ENCODE results near the gene CNTNAP1. TPM values are rescaled to one million over a fixed set of nuclear protein-coding genes. Genes with fewer than 3 reads are reported as not detected.

Gene CNTNAP1
- total RNA-seq, 1 donor from 2014 or later: 2.3 TPM

DNA sequence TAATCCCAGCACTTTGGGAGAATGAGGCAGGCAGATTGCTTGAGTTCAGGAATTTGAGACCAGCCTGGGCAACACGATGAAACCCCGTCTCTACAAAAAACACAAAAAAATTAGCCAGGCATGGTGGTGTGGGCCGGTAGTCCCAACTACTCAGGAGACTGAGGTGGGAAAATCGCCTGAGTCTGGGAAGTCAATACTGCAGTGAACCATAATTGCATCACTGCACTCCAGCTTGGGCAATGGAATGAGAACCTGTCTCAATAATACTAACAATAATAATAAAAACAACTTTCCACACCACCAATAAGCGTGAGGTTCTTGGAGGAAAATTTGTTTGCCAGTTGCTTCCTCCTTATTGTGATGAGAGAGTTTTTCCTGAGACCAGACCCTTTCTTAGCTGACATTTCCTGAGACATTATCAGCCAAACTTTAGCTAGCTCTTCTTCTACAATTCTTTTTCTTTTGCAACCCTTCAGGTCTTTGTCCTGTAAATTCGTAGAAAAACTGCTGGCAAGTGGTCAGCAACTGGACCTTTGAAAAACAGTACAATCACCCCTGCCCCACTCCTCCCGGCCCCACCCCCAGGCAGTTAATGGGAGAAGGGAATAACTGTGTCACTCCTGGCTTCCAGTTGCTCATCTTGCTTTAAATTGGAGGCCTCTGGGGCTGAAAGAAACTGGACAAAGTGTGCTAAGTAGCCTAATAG lies 66.0 kb downstream of the CNTNAP1 start:
- peaks cover 8% of the 10 kb centered on the region for H3K27me3 Mint-ChIP-seq
- no peak for DNase-seq (ENCODE audit: low spot score, unreplicated experiment)

DNA sequence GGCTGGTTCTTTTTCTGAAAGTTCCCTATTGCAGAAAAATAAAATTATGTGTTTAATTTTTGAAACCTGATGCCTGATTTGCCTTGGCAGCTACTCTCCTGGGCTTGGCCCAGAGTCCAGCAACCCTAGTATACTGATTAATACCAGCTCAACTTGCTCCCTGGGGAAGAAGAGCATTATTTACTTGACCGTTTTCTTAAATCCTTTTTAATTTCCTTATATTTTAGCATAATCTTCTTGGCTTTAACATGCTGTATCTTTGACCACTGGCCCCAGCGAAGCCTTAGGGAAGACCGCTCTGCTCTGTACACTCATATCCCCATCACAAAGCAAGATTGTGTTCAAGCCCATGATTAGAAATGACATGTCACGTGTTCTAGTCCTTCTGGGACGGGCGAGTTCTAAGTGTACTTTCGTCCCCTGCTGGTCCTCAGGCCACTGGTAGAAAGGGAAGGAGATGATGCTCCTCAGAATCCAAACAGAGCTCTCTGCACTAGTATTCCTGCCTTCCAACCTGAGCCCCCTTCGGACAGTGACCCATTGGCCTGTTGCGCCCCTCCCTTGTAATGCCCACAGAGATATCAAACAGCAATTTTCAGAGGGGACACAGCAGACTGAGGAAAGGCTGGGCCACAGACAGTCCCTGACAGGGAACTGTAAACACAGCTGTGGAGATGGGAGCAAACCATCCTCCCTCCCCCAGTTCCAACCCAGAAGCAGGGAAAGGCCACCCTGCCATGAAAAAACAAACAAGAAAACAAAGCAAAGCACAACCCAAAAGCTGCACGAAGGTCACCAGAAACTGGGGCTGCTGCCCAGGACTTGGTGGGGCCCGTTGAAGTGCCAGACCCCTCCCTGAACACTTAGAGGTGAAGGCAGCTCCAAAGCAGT lies 66.8 kb downstream of the CNTNAP1 start:
- Mint-ChIP-seq H3K4me3 (ENCODE audit: low read depth) (no peak overlapping the region), H3K9me3 (ENCODE audit: low read depth) (peaks cover 5% of the 10 kb centered on the region), H3K27me3 (peaks cover 12% of the 10 kb centered on the region), H3K27ac (no peak overlapping the region), H3K36me3 (ENCODE audit: insufficient read depth) (no peaks in the 10 kb centered on the region), H3K4me1 (ENCODE audit: low read depth) (peaks cover 7% of the 10 kb centered on the region)
- DNase-seq (ENCODE audit: low spot score, unreplicated experiment): no peak
- TF ChIP-seq, protein P1, sequence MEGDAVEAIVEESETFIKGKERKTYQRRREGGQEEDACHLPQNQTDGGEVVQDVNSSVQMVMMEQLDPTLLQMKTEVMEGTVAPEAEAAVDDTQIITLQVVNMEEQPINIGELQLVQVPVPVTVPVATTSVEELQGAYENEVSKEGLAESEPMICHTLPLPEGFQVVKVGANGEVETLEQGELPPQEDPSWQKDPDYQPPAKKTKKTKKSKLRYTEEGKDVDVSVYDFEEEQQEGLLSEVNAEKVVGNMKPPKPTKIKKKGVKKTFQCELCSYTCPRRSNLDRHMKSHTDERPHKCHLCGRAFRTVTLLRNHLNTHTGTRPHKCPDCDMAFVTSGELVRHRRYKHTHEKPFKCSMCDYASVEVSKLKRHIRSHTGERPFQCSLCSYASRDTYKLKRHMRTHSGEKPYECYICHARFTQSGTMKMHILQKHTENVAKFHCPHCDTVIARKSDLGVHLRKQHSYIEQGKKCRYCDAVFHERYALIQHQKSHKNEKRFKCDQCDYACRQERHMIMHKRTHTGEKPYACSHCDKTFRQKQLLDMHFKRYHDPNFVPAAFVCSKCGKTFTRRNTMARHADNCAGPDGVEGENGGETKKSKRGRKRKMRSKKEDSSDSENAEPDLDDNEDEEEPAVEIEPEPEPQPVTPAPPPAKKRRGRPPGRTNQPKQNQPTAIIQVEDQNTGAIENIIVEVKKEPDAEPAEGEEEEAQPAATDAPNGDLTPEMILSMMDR (IDR thresholded peaks at IDR 0.05; ENCODE audit: unreplicated experiment): no peak

More for the DNA sequence above, 66.0 kb downstream of the CNTNAP1 start:
- TF ChIP-seq, protein P1 (IDR thresholded peaks at IDR 0.05; ENCODE audit: unreplicated experiment): no peak
- H3K4me1 Mint-ChIP-seq (ENCODE audit: low read depth): peaks cover 14% of the 10 kb centered on the region
- no peak overlapping the region for H3K4me3 Mint-ChIP-seq (ENCODE audit: low read depth)
- H3K36me3 Mint-ChIP-seq (ENCODE audit: insufficient read depth): no peaks in the 10 kb centered on the region
- no peak overlapping the region for H3K27ac Mint-ChIP-seq
- H3K9me3 Mint-ChIP-seq (ENCODE audit: low read depth): peaks cover 5% of the 10 kb centered on the region

Small RNAs within 50 kb of the gene (microRNA-seq; reads per million reads assigned to microRNA genes)
- gene MIR6780A (ENCODE audit: borderline number of aligned reads, unreplicated experiment): not detected

Other genes with a start within 250 kb of the CNTNAP1 start
- 86.3 and 90.5 TPM in 2 replicates for gene ATP6V0A1, start 223.7 kb upstream of the CNTNAP1 start, total RNA-seq
- gene NAGLU, start 146.3 kb upstream of the CNTNAP1 start, total RNA-seq: 19.0 and 22.9 TPM in 2 replicates
- gene HSD17B1, start 129.6 kb upstream of the CNTNAP1 start, total RNA-seq: 1.4 and 2.4 TPM in 2 replicates
- gene COASY, start 120.4 kb upstream of the CNTNAP1 start, total RNA-seq: 60.0 and 66.9 TPM in 2 replicates
- gene MLX, start 115.4 kb upstream of the CNTNAP1 start, total RNA-seq: 26.8 and 33.7 TPM in 2 replicates
- gene PSMC3IP, start 104.8 kb upstream of the CNTNAP1 start, total RNA-seq: 18.1 and 19.6 TPM in 2 replicates
- gene RETREG3, start 73.2 kb upstream of the CNTNAP1 start, total RNA-seq: 66.2 and 80.5 TPM in 2 replicates
- gene TUBG1, start 72.8 kb upstream of the CNTNAP1 start, total RNA-seq: 53.8 and 53.9 TPM in 2 replicates
- 26.9 and 31.3 TPM in 2 replicates for gene TUBG2, start 23.2 kb upstream of the CNTNAP1 start, total RNA-seq
- 14.1 and 16.2 TPM in 2 replicates for gene PLEKHH3, start 5.5 kb upstream of the CNTNAP1 start, total RNA-seq
- 0.49 and 1.1 TPM in 2 replicates for gene CCR10, start 688 bp upstream of the CNTNAP1 start, total RNA-seq
- gene EZH1, start 62.5 kb downstream of the CNTNAP1 start, total RNA-seq: 31.4 and 31.9 TPM in 2 replicates
- 4.3 and 4.4 TPM in 2 replicates for gene RAMP2, start 78.7 kb downstream of the CNTNAP1 start, total RNA-seq
- gene VPS25, start 90.9 kb downstream of the CNTNAP1 start, total RNA-seq: 76.5 and 81.3 TPM in 2 replicates
- 5.8 and 6.3 TPM in 2 replicates for gene WNK4, start 98.1 kb downstream of the CNTNAP1 start, total RNA-seq
- 84.9 and 85.4 TPM in 2 replicates for gene COA3, start 116.2 kb downstream of the CNTNAP1 start, total RNA-seq
- gene CNTD1, start 116.3 kb downstream of the CNTNAP1 start, total RNA-seq: not detected in 2 replicates
- 63.4 and 67.1 TPM in 2 replicates for gene BECN1, start 141.8 kb downstream of the CNTNAP1 start, total RNA-seq
- 121 and 129 TPM in 2 replicates for gene PSME3, start 150.9 kb downstream of the CNTNAP1 start, total RNA-seq
- gene AOC2, start 162.0 kb downstream of the CNTNAP1 start, total RNA-seq: 4.1 and 4.3 TPM in 2 replicates
- 1.2 and 2.6 TPM in 2 replicates for gene AOC3, start 168.7 kb downstream of the CNTNAP1 start, total RNA-seq
- not detected in 2 replicates for gene G6PC1, start 218.3 kb downstream of the CNTNAP1 start, total RNA-seq

Data from progenitor cell of endocrine pancreas (in vitro differentiated cells).